EL (cell line): Measurements from ENCODE around the gene BLM.
A peak's percentile ranks its signal among the peaks of the same experiment; 100 is the strongest.
"Not testable (repeated sequence)": the region's sequence is repeated elsewhere in the genome, so short reads cannot be mapped to it uniquely, and the experiment has no call there.

Experiments used
- DNase-seq: peaks from one replicate; pipeline ENCODE4 v3.0.0-alpha.2; 2016

Gene BLM

DNA sequence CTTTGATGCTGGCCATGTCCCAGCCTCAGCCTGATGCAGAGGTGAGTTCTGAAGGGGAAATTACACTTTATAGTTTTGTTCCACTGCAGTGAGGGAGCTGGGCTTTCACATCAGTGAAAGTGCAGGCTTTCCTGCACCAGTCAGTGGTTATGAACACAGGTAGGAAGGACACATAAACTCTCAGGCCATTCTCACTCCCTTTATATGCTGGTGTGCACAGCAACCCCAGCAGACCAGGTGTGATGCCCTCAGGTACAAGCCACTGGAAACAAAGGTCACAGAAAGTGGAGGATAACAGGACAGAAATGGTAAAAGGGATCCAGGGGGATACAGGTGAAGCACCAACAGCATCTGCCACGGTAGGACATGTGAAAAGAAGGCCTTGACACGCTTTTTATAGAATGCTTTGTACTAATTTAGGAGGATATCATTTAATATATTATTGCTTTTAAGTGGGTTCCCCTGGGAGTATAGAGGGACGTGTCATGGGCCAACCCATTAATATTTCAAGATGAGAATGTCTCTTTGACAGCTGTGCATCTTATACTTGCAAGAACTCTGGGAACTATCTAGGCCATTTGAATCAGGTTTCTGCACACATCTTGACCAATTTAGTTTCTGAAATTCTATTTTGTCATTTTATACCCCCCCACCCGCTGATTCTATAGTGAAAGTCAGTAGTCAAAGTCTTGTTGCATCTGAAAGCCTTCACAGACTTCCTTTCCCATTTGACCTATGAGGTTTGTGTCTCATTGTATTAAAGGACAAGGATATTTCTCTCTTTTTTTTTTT, 25.0 kb upstream of the BLM start:
- no peak for DNase-seq

DNA sequence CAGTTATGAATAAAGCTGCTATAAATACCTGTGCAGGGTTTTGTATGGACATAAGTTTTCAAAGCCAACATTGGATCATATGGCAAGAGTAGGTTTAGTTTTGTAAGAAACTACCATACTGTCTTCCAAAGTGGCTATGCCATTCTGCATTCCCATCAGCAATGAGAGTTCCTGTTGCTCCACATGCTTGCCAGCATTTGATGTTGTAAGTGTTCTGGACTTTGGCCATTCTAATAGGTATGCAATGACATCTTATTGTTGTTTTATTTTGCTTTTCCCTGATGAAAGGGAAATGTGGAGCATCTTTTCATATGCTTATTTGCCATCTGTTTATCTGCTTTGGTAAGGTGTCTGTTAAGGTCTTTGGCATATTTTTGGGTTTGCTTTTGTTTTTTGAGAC, 22.2 kb upstream of the BLM start:
- DNase-seq = no peak

DNA sequence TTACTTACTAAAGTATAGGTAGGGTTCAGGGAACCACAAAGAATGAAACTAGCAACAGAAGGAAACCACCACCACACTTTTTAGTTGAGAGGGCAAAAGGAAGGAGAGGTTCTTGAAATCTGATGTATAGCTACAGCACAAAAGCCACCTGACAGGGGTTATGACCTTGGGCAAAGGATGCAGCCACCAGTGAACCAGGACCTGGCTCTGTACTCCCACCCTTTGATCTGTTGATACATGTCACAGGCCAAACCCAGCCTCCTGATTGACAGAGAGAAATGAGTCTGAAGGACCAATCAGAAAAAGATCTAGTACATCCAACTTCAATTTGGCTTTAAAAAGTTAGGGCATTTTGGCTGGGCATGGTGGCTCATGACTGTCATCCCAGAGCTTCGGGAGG, 20.0 kb upstream of the BLM start:
- DNase-seq = no peak

DNA sequence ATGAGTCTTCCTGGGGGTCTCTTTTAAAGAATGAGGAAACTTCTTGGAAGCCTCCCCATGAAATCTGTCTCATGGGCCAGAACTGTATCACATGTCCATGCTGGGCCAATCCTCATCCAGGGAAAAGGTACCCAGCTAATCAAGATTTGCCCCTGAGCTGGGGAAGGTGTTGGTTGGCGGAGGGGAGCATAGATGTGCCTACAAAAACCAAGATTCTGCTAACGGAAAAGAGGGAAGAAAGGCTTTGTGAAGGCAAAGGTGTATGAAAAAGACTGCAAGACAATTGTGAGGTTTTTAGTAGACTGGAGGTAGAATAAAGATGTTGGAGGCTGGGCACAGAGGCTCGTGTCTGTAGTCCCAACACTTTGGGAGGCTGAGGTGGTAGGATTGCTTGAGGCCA, 18.5 kb upstream of the BLM start:
- no peak for DNase-seq

DNA sequence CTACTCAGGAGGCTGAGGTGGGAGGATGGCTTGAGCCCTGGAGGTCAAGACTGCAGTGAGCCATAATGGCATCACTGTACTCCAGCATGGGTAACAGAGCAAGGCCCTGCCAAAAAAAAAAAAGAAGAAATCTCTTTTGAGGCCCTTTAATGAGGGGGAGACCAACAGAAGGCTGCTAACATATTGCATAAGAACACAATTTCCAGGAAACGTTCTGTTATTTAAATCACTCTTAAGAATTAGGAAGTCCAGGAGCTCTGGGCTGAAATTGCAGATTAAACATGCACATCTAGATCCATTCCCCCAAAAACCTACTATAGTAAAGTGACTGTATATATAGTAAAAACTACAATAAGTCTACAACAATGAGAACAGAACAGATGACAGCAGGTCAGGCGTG, 16.1 kb upstream of the BLM start:
- DNase-seq = no peak

DNA sequence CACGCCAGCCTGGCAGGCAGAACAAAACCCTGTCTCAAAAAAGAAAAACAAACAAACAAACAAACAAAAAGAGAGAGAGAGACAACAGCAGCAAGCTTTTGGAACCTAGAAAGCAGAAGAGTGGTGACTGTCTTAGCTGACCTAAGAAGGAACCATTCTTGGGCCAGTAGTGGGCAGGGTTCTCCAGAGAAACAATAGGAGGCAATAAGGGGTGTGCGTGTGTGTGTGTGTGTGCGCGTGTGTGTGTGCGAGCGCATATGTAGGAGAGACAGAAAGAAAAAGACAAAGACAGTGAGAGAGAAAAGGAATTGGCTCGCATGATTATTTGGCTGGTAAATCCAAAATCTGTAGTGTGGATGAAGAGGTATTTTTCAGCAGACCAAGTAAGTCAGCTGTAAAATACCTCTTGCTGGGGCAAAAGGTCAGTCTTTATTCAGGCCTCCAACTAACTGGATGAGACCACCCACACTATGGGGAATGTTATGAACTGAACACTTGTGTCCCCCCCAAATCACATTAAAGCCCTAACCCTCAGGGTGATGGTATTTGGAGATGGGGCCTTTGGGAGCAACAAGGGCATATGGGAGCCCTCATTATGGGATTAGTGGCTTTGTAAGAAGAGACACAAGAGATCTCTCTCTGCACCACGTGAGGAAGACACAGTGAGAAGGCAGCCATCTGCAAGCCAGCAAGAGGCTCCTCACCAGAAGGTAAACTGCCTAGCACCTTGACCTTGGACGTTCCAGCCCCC, 15.1 kb upstream of the BLM start:
- DNase-seq = no peak

DNA sequence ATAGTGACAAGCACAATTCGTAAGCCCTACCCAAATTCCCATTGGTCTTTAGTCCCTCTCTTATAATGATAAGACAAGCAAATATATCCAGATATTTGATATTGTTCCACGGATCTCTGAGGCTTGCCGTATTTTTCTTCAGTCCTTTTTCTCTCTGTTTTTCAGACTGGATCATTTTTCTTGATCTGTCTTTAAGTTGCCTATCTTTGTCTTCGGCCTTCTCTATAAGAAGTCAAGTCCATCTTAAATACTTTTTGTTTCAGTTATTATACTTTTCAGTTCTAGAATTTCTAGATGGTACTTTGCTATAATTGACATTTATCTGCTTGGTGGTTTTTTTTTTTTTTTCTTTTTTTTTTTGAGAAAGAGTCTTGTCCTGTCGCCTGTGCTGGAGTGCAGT, 13.7 kb upstream of the BLM start:
- no peak for DNase-seq

DNA sequence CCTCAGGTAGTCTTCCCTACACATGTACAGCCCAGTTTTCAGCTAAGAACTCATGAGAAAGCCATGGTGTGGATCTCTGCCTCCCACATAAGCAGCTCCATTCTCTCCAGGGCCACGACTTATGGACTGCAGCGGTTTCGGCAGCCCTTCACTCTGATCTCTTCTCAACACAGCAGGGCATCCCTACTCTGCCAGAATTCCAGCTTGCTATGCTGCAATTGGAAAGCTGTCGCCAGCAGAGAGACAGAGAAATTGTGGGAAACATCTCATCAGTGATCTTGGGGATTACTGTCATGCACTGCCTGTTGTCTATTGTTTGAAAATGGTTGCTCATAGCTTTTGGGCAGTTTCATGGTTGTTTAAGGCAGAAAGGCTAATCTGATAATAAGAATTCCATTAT, 11.9 kb upstream of the BLM start:
- DNase-seq = no peak

DNA sequence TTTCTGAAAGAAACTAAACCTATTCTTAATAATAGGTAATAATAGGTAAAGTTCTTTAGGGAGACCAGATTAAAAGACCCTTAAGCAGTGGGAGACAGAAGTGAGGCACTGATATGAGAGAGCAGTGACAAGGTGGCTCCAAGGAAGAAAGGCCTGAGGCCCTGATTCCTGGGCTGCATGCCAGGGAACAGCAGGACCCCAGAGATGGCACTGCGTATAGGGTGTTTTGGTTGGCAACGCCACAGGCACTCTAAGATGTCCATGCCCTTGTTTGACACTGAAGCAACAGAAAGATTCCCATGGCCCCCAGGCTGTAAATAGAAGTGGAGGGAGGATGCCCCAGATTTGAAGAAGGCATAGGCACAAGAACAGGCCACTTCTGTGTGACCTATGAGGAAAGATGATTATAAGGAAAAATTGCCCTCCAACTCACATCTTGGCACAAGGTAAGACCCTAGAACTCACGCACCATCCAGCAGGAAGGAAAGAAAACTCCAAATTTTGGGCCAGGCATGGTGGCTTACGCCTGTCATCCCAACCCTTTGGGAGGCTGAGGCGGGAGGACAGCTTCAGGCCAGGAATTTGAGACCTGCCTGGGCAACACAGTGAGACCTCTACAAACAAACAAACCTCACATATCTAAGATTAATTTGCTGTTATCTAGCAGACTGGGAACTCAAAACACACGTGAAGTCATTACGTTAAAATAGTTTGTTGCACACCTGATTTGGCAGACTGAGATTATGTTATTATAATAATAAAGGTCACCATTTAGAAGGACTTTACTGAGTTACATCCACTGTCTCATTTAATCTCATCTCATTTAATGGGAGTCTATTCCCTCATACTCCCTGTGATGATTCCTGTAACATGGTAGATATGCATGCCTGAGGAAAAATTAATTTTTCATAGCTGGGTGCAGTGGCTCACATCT, 10.5 kb upstream of the BLM start:
- no peak for DNase-seq

DNA sequence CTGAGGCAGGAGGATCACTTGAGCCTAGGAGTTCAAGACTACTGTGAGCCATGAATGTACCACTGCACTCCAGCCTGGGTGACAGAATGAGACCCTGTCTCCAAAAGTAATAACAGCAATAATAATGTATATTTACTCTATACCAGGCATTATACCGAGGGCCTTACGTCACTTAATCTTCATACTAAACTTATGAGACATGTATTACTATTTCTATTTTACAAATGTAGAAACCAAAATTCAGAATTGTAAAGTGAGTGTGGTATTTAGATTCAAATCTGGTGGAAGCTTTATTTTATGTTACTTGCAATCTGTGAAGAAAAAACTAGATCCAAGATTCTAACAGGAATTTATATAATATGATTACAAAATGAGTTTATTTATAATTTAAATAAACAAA, 9.7 kb upstream of the BLM start:
- no peak for DNase-seq

DNA sequence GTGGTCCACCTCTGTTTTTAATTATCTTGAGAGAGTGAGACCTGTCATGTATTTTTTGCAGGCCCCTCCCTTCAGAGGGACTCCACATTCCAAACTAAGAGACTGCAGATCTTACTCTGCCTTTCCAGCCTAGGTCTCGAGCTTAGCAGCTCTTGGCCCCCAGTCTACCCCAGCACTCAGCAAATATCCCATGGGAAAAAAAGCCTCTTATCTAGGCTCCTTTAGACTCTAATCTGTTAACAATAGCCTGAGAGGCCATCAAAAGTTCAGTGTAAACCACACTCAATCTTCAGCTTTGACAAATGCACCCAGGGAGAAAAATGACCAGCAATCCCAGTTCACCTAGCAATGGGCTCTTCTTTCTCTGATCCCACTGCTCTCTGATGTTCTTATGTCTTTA, 8.6 kb upstream of the BLM start:
- no peak for DNase-seq

DNA sequence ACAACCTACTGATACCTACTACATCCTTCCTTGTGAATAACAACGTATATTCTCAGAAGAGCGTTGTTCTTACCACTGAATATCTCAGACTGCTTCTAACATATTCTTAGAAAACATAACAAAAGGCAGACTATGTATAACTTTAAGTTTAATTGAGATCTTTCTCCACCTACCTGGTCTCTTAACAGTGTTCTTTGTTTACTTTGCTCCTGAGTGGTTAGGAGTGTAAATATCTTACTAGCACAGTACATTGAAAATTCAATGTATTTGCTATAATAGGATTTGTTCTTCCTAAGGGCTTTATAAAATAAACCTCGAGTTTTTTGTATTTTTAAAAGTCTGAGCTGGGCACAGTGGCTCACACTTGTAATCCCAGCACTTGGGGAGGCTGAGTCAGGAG, 7.9 kb upstream of the BLM start:
- DNase-seq = no peak

DNA sequence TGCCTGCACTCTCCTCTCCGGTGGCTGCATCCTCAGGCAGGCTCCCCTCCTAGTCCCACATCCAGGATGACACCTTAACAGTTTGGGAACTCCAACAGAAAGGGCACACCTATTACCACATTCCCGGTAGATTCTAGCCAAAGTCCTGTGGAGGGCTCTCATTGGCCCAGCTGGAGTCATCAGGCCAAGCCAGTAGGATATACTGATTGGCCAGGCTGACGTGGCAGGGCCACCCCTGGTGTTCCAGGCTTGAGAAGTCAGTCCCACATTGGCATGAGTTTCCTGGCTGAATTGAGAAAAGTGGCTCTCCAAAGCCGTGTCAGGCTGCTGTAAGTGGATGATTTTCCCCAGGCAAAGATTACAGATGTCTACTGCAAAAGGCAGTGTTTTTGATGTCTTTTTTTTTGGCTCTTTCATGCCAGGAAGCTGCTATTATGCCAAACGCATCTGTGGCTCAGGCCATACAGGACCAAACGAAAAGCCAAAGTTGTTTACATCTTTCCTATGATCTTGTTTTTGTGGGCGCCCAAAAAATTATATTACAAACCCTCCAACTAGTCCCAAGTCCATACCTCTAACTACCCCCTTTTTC, 6.6 kb upstream of the BLM start:
- no peak for DNase-seq

DNA sequence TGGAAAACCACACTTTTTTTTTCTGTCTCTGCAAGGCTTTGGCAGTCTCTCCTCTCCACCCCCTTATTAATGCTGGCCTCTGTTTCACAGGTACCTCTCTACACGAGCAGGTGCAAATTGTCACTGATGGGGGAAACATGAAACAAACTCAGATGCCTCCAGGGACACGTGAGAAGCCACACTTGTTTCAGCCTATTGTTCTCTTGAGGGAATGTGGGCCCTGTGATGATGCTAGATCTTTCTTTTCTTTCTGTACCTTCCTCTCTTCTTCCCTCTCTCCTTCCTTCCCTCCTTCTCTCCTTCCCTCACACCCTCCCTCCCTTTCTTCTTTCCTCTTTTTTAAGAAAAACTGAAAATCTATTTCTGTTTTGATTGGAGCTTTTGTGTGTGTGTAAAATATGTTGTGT, 5.7 kb upstream of the BLM start:
- DNase-seq = no peak

DNA sequence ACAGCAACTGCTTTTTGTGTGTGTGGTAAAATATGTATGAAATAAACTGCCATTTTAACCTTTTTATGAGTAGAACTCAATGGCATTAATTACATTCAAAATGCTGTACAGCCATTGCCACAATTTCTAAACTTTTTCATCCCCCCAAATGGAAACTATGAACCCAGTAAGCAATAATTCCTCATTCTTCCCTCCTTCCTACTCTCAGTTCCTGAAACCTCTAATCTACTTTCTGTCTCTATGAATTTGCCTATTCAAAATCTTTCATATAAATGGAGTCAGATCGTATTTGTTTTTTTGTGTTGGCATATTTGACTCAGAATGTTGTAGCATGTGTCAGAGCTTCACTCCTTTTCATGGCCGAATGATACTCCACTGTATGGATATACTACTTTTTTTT, 5.3 kb upstream of the BLM start:
- no peak for DNase-seq

DNA sequence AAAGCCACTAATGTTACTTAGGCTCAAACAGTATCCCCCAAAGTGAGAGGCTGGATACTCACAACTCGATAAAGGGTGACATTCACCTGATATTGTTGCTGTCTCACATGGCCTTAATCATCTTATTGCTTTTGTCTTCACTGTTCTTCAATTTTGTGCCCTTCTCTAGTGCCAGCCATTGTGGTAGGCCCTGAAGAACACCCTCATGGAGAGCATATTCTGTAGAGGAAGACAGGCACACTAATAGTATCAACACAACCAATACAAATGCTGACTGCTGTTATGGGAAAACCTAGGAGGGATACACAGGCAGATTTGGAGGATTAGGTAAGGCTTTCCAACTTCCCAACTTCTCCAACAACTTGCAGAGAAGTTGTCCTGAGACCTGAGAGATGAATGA, 4.1 kb upstream of the BLM start:
- DNase-seq = no peak

DNA sequence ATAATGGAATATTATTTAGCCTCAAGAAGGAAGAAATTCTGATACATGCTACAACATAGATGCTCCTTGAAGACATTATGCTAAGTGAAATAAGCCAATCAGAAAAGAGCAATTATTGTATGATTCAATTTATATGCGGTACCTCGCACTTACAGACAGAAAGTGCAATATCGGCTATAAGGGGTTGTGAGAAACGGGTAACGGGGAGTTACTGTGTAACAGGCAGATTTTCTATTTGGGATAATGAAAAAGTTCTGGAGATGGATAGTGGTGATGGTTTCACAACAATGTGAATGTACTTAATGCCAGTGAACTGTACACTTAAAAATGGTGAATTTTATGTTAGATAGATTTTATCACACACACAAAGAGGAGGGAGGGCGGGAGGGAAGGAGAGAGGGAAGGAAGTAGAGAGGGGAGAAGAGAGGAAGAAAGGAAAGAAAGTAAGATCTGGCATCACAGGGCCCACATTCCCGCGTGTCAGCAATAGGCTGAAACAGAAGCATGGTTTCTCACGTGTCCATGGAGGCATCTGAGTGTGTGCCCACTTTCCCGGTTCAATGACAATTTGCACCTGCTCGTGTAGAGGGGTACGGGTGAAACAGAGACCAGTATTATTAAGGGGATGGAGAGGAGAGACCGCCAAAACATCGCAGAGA, 700 bp upstream of the BLM start:
- peak; percentile 14 for DNase-seq

DNA sequence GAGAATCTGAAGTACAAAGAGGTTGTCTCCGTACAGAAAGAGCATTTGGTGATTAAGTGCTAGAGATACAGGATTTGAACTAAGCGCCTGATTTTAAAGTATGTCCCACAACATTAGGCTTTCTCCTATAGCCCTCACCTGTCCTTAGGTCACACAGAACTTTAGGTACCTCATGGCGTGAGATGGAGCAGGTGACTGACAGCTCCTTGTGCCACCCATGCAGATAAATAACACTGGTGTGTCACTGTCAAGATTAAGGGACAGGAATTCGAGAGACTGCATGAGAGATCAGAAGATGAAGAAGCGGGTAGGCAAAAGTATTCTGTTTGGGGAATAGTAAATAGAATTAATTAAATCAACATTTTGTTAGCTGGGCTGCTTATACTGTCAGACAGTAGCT, 1.1 kb downstream of the BLM start:
- DNase-seq = no peak

DNA sequence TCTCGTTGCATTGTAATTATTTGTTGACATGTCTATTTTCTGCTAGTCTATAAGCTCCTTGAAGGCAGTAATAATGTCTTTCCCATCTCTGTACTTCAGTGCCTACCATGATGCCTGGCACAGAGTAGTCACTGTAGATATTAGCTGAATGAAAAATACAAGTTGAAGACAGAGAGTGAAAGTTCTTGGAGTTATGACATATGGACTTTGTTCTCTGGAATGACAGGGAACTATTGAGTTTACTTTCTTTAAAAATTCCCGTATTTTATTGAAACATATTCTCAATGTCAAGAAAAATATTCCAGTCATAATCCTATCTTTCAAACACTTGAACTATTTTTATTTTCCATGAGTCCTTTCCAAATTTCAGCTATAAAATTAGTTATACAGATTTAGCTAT, 3.0 kb downstream of the BLM start:
- no peak for DNase-seq

DNA sequence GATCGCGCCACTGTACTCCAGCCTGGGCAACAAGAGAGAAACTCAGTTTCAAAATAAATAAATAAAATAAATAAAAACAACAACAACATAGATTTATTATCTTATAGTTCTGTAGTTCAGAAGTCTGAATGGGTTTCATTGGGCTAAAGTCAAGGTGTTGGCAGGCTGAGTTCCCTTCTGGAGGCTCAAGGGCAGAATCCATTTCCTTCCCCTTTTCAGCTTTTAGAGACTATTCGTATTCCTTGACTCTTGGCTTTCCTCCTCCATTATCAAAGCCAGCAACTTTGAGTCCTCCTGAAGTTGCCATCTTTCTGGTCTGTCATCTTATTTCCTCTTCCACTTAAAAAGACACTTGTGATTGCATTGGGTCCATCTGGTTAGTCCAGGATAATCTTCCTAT, 12.1 kb downstream of the BLM start:
- DNase-seq = no peak

DNA sequence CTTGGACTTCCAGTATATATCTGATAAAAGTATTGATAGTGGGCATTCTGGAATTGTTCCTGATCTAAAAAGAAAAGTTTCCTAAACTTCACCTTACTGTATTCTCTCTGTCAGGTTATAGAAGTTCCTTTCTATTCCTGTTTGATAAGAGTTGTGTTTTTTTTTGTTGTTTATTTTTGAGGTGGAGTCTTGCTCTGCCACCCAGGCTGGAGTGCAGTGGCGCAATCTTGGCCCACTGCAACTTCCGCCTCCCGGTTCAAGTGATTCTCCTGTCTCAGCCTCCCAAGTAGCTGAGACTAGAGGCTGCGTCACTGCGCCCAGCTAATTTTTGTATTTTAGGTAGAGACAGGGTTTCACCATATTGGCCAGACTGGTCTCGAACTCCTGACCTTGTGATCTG, 13.1 kb downstream of the BLM start:
- no peak for DNase-seq

DNA sequence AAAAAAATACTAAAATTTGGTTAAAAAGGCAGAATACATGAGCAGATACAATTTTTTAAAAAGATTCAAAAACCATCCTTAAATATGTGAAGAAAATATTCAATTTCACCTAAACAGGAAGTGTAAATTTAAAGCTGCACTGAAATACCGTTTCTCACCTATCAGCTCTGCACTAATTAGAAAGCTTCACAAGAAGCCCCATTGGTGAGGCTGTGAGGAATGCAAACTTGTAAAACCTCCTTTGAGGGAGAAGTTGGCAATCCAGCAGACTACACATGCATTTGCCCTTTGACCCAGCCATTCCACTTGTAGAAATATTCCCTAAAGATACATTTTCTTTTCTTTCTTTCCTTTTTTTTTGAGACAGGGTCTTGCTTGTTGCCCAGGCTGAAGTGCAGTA, 18.8 kb downstream of the BLM start:
- peak; percentile 9 for DNase-seq

DNA sequence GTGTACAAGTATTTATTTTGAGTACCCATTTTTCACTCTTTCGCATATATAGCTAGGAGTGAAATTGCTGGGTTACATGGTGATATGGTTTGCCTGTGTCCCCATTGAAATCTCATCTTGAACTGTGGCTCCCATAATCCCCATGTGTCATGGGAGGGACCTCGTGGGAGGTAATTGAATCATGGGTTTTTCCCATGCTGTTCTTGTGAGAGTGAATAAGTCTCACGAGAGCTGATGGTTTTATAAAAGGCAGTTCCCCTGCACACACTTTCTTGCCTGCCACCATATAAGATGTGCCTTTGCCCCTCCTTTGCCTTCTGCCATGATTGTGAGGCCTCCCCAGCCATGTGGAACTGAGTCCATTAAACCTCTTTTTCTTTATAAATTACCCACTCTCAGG, 23.4 kb downstream of the BLM start:
- DNase-seq = not testable (repeated sequence)
